Immature natural killer cell (primary cell): ENCODE data around the gene SLC35D3. TPM values are rescaled to one million over a fixed set of nuclear protein-coding genes. Genes with fewer than 3 reads are reported as not detected.
"Not testable (repeated sequence)": the region's sequence is repeated elsewhere in the genome, so short reads cannot be mapped to it uniquely, and the experiment has no call there.

Experiments
- DNase-seq, 3 donors: peaks; one replicate each; pipeline ENCODE4 v3.0.0; 2022; ENCODE audit warnings: mixed read lengths in 1 of 3
- H3K27ac Mint-ChIP-seq, 6 donors: one replicate each; pipeline ENCODE4 v1.8.0; 2020; ENCODE audit warnings: mixed read lengths in 6 of 6, mild to moderate bottlenecking in 5 of 6, inconsistent platforms in 4 of 6, moderate library complexity in 3 of 6
- H3K27me3 Mint-ChIP-seq, 3 donors: one replicate each; pipeline ENCODE4 v1.8.0; 2020 to 2021; ENCODE audit warnings: low read depth in 3 of 3, mild to moderate bottlenecking in 3 of 3, mixed read lengths in 3 of 3, moderate library complexity in 3 of 3, inconsistent platforms in 1 of 3
- H3K36me3 Mint-ChIP-seq, 3 donors: one replicate each; pipeline ENCODE4 v1.8.0; 2020; ENCODE audit warnings: mixed read lengths in 3 of 3, inconsistent platforms in 2 of 3, mild to moderate bottlenecking in 2 of 3
- H3K4me1 Mint-ChIP-seq, 2 donors: one replicate each; pipeline ENCODE4 v1.8.0; 2020; ENCODE audit warnings: inconsistent platforms in 2 of 2, mild to moderate bottlenecking in 2 of 2, mixed read lengths in 2 of 2, moderate library complexity in 1 of 2
- H3K4me3 Mint-ChIP-seq, 5 donors: one replicate each; pipeline ENCODE4 v1.8.0; 2020; ENCODE audit warnings: mild to moderate bottlenecking in 5 of 5, mixed read lengths in 5 of 5, inconsistent platforms in 3 of 5, moderate library complexity in 3 of 5
- H3K9me3 Mint-ChIP-seq, 6 donors: one replicate each; pipeline ENCODE4 v1.8.0; 2020; ENCODE audit warnings: mild to moderate bottlenecking in 6 of 6, mixed read lengths in 6 of 6, inconsistent platforms in 4 of 6, moderate library complexity in 3 of 6
- polyA plus RNA-seq, 3 donors: library from polyadenylated mRNA; unstranded; fragments of 300-500 nt; fragmentation: Illumina TruSeq; gene quantifications; one replicate each; pipeline ENCODE4 v1.2.3, GENCODE V29; 2021

The SLC35D3 gene
- polyA plus RNA-seq, 3 donors from 2014 or later = 0.10 TPM; not detected in 2

- Mint-ChIP-seq H3K36me3 (no peaks in the 10 kb centered on the region), H3K4me1 (peaks cover 5 to 6% of the 10 kb centered on the region in 2 donors), H3K9me3 (no peaks in the 10 kb centered on the region), H3K27me3 (peaks cover 5 to 10% (median 9%) of the 10 kb centered on the region in 3 donors), H3K4me3 (no peak overlapping the region), H3K27ac (no peak overlapping the region)
- DNase-seq = no peak
Measured at GRCh38 chr6:136961848-136962247, 39.7 kb downstream of the SLC35D3 start.

DNA sequence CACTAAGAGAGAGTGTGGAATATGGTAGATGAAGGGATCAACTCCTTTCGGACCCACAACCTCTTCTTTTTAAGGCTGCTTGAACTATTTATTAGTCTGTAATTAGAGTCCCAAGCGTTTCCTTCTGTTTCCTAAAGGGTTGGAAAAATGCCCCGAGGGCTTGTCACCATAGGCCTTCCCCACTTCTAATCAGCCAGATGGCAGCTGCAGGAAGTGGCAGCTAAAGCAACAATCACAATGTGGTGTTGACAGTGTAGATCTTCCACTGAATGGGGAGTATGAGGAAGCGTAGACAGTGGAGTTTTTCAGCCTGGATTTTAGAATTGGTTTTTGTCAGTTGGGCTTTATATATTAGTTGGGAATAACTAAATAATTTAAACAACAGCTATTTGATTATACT lies 40.6 kb downstream of the SLC35D3 start:
- Mint-ChIP-seq H3K27me3 (peaks cover 5 to 11% (median 9%) of the 10 kb centered on the region in 3 donors), H3K36me3 (no peaks in the 10 kb centered on the region), H3K27ac (no peak overlapping the region), H3K4me1 (peaks cover 0 to 3% of the 10 kb centered on the region in 2 donors), H3K4me3 (no peak overlapping the region), H3K9me3 (no peaks in the 10 kb centered on the region)
- no peak for DNase-seq

GRCh38 chr6:136963259-136963658 lies 41.2 kb downstream of the SLC35D3 start:
- DNase-seq = no peak
- no peak overlapping the region for H3K27ac Mint-ChIP-seq
- H3K4me1 Mint-ChIP-seq = peaks cover 0 to 9% of the 10 kb centered on the region in 2 donors
- no peak overlapping the region for H3K4me3 Mint-ChIP-seq
- H3K27me3 Mint-ChIP-seq = peaks cover 6 to 17% (median 13%) of the 10 kb centered on the region in 3 donors
- no peaks in the 10 kb centered on the region for H3K36me3 Mint-ChIP-seq
- H3K9me3 Mint-ChIP-seq = no peaks in the 10 kb centered on the region

DNA sequence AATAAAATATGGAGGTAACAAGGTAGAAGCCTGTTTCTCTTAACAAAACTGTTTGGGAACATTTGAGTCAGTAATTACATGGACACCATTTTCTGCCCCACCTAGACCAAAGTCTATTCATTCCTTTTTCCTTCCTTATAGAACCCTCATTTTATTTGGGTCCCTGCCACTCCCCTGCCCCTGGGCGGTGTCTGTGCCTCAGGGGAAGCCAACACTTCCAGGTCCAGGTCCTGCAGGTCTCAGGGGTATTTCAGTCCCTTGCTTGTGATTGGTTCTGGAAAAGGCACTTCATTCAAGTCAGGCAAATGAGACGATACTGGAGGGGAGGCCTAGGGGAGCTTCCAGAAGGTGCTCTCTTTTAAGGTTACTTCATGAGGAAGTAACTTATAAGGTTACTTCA lies 42.3 kb downstream of the SLC35D3 start:
- Mint-ChIP-seq H3K9me3 (no peaks in the 10 kb centered on the region), H3K36me3 (no peaks in the 10 kb centered on the region), H3K27ac (no peak overlapping the region), H3K4me1 (peaks cover 0 to 9% of the 10 kb centered on the region in 2 donors), H3K27me3 (peaks cover 10 to 20% (median 12%) of the 10 kb centered on the region in 3 donors), H3K4me3 (no peak overlapping the region)
- DNase-seq = no peak

- H3K9me3 Mint-ChIP-seq = no peaks in the 10 kb centered on the region
- peaks cover 4 to 17% (median 8%) of the 10 kb centered on the region in 3 donors for H3K27me3 Mint-ChIP-seq
- H3K4me1 Mint-ChIP-seq = peaks cover 0 to 9% of the 10 kb centered on the region in 2 donors
- no peak overlapping the region for H3K27ac Mint-ChIP-seq
- peak; percentile 38 to 60 (median 50) for DNase-seq
- H3K36me3 Mint-ChIP-seq = no peaks in the 10 kb centered on the region
- H3K4me3 Mint-ChIP-seq = no peak overlapping the region
Measured at GRCh38 chr6:136967876-136968752, 46.0 kb downstream of the SLC35D3 start.

DNA sequence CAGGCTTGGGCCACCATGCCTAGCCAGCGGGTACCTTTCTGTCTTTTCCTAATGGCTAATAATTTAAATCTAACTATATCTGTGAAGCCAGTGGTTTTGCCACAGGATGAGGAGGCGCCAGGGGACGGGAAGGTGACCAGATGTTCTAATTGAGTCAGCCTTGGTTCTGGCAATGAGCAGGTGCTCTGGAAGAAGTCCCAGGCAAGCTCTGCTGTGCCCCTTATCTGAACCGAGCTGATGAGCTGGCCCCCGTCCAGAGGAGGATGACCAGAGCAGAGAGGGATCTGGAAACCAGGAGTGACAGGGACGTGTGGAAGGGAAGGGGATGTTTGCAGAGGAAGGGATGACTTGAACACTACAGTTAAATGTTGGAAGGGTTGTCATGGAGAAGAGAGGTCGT lies 46.7 kb downstream of the SLC35D3 start:
- H3K4me3 Mint-ChIP-seq = no peak overlapping the region
- DNase-seq = no peak
- H3K9me3 Mint-ChIP-seq = no peaks in the 10 kb centered on the region
- H3K27me3 Mint-ChIP-seq = peaks cover 6 to 17% (median 8%) of the 10 kb centered on the region in 3 donors
- H3K4me1 Mint-ChIP-seq = peaks cover 0 to 9% of the 10 kb centered on the region in 2 donors
- H3K36me3 Mint-ChIP-seq = no peaks in the 10 kb centered on the region
- no peak overlapping the region for H3K27ac Mint-ChIP-seq

- Mint-ChIP-seq H3K4me1 (peaks cover 0 to 9% of the 10 kb centered on the region in 2 donors), H3K27me3 (peaks cover 8 to 17% (median 9%) of the 10 kb centered on the region in 3 donors), H3K36me3 (no peaks in the 10 kb centered on the region), H3K9me3 (no peaks in the 10 kb centered on the region), H3K4me3 (no peak overlapping the region), H3K27ac (no peak overlapping the region)
- no peak for DNase-seq
Measured at GRCh38 chr6:136969433-136969832, 47.3 kb downstream of the SLC35D3 start.

GRCh38 chr6:136969930-136970329 lies 47.8 kb downstream of the SLC35D3 start:
- H3K9me3 Mint-ChIP-seq = no peaks in the 10 kb centered on the region
- H3K4me3 Mint-ChIP-seq = no peak overlapping the region
- no peak for DNase-seq
- peaks cover 8 to 17% (median 9%) of the 10 kb centered on the region in 3 donors for H3K27me3 Mint-ChIP-seq
- no peaks in the 10 kb centered on the region for H3K36me3 Mint-ChIP-seq
- H3K27ac Mint-ChIP-seq = no peak overlapping the region
- H3K4me1 Mint-ChIP-seq = peaks cover 0 to 9% of the 10 kb centered on the region in 2 donors

- Mint-ChIP-seq H3K36me3 (no peaks in the 10 kb centered on the region), H3K27me3 (peaks cover 9 to 11% (median 11%) of the 10 kb centered on the region in 3 donors), H3K4me1 (peaks cover 0 to 9% of the 10 kb centered on the region in 2 donors), H3K27ac (no peak overlapping the region), H3K4me3 (no peak overlapping the region), H3K9me3 (no peaks in the 10 kb centered on the region)
- DNase-seq = no peak
Measured at GRCh38 chr6:136971609-136972008, 49.5 kb downstream of the SLC35D3 start.

GRCh38 chr6:136973781-136974180 lies 51.7 kb downstream of the SLC35D3 start:
- not testable (repeated sequence) for H3K4me1 Mint-ChIP-seq, H3K36me3 Mint-ChIP-seq, H3K9me3 Mint-ChIP-seq, DNase-seq, H3K27ac Mint-ChIP-seq, H3K27me3 Mint-ChIP-seq, H3K4me3 Mint-ChIP-seq

Other genes starting within 250 kb of the SLC35D3 start
- 10 to 100 TPM in 1 of 3 donors, 1 to 10 TPM in 2; 5.5 to 13.8 (median 6.2) TPM for gene MAP3K5, start 129.8 kb upstream of the SLC35D3 start, polyA plus RNA-seq
- 1 to 10 TPM; 2.2 to 3.9 (median 2.9) TPM for gene PEX7, start 99.7 kb upstream of the SLC35D3 start, polyA plus RNA-seq
- not detected for gene IL20RA, start 122.7 kb downstream of the SLC35D3 start, polyA plus RNA-seq